ENCODE data around the gene DNTTIP2. TPM values are rescaled to one million over a fixed set of nuclear protein-coding genes. Genes with fewer than 3 reads are reported as not detected.
"Not testable (repeated sequence)": the region's sequence is repeated elsewhere in the genome, so short reads cannot be mapped to it uniquely, and the experiment has no call there.

DNTTIP2 gene
- total and polyA plus RNA-seq, 2 donors from 2014 or later: 47.3 to 48.4 TPM

- no peaks in the 10 kb centered on the region for H3K27me3 ChIP-seq (ENCODE audit: control insufficient read depth, insufficient read depth, low read length)
- DNase-seq (no peak), FAIRE-seq (no peak)
- H3K4me3 ChIP-seq (ENCODE audit: low read length in 3 of 3): no peak overlapping the region
- H3K9me3 ChIP-seq (ENCODE audit: control insufficient read depth in 2 of 3, insufficient read depth in 1 of 3, low read length in 3 of 3): no peaks in the 10 kb centered on the region
- intact Hi-C loops (cut with DNase I): no loop called here
- no peak overlapping the region for H3K9ac ChIP-seq (ENCODE audit: low read length in 3 of 3)
- TF ChIP-seq CTCF (IDR thresholded peaks at IDR 0.05; ENCODE audit: borderline replicate concordance, extremely low read depth, insufficient read depth): no peak
- no peak overlapping the region for H3K27ac ChIP-seq (ENCODE audit: low read depth in 2 of 2, low read length in 2 of 2)
- H3K36me3 ChIP-seq (ENCODE audit: control insufficient read depth in 2 of 3, insufficient read depth in 3 of 3, low read length in 3 of 3): peaks cover 17 to 51% (median 35%) of the 10 kb centered on the region in 3 donors
- H3K4me1 ChIP-seq (ENCODE audit: control insufficient read depth in 2 of 3, insufficient read depth in 2 of 3, low read depth in 1 of 3, low read length in 3 of 3): no peaks in the 10 kb centered on the region
These were observed 9.4 kb downstream of the DNTTIP2 start for GRCh38 chr1:93869653-93870052.

- FAIRE-seq; H3K4me3 ChIP-seq (ENCODE audit: low read length in 3 of 3); DNase-seq; H3K27me3 ChIP-seq (ENCODE audit: control insufficient read depth, insufficient read depth, low read length); intact Hi-C loops (cut with DNase I); H3K27ac ChIP-seq (ENCODE audit: low read depth in 2 of 2, low read length in 2 of 2); H3K9me3 ChIP-seq (ENCODE audit: control insufficient read depth in 2 of 3, insufficient read depth in 1 of 3, low read length in 3 of 3); H3K9ac ChIP-seq (ENCODE audit: low read length in 3 of 3); H3K4me1 ChIP-seq (ENCODE audit: control insufficient read depth in 2 of 3, insufficient read depth in 2 of 3, low read depth in 1 of 3, low read length in 3 of 3): not testable (repeated sequence)
- peaks cover 12 to 40% (median 24%) of the 10 kb centered on the region in 3 donors for H3K36me3 ChIP-seq (ENCODE audit: control insufficient read depth in 2 of 3, insufficient read depth in 3 of 3, low read length in 3 of 3)
These were observed 10.5 kb downstream of the DNTTIP2 start for GRCh38 chr1:93868492-93868891.

DNA sequence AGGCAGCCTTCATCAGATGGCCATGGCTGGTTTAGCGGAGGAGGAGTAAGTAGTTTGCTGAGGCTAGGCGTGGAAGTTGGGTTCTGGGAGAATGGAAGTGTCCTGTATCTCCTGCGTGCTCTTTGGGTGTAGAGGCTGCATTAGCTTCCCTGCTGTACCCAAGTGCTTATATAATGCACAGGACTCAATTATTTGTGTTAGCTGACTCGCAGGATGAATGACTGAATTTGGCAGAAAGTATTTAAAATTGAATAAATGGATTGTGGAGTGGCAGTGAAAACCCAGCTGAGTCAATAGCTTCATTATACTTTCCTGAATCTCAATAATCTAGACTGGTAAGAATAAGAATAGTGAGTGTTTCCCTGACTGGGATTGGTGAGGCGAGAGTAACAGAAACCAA lies 13.8 kb downstream of the DNTTIP2 start:
- Histone ChIP-seq H3K4me3 (ENCODE audit: low read length in 3 of 3) (no peak overlapping the region), H3K9me3 (ENCODE audit: control insufficient read depth in 2 of 3, insufficient read depth in 1 of 3, low read length in 3 of 3) (no peaks in the 10 kb centered on the region), H3K4me1 (ENCODE audit: control insufficient read depth in 2 of 3, insufficient read depth in 2 of 3, low read depth in 1 of 3, low read length in 3 of 3) (no peaks in the 10 kb centered on the region), H3K36me3 (ENCODE audit: control insufficient read depth in 2 of 3, insufficient read depth in 3 of 3, low read length in 3 of 3) (peaks cover 4 to 12% (median 7%) of the 10 kb centered on the region in 3 donors), H3K27ac (ENCODE audit: low read depth in 2 of 2, low read length in 2 of 2) (no peak overlapping the region), H3K9ac (ENCODE audit: low read length in 3 of 3) (no peak overlapping the region), H3K27me3 (ENCODE audit: control insufficient read depth, insufficient read depth, low read length) (no peaks in the 10 kb centered on the region)
- no peak for TF ChIP-seq CTCF (IDR thresholded peaks at IDR 0.05; ENCODE audit: borderline replicate concordance, extremely low read depth, insufficient read depth)
- no peak for FAIRE-seq
- no peak for DNase-seq
- intact Hi-C loops (cut with DNase I): no loop called here

- no peak for FAIRE-seq
- Histone ChIP-seq H3K27me3 (ENCODE audit: control insufficient read depth, insufficient read depth, low read length) (no peaks in the 10 kb centered on the region), H3K27ac (ENCODE audit: low read depth in 2 of 2, low read length in 2 of 2) (no peak overlapping the region), H3K4me3 (ENCODE audit: low read length in 3 of 3) (no peak overlapping the region), H3K9me3 (ENCODE audit: control insufficient read depth in 2 of 3, insufficient read depth in 1 of 3, low read length in 3 of 3) (no peaks in the 10 kb centered on the region), H3K4me1 (ENCODE audit: control insufficient read depth in 2 of 3, insufficient read depth in 2 of 3, low read depth in 1 of 3, low read length in 3 of 3) (no peaks in the 10 kb centered on the region), H3K9ac (ENCODE audit: low read length in 3 of 3) (no peak overlapping the region), H3K36me3 (ENCODE audit: control insufficient read depth in 2 of 3, insufficient read depth in 3 of 3, low read length in 3 of 3) (peaks cover 3 to 4% (median 3%) of the 10 kb centered on the region in 3 donors)
- intact Hi-C loops (cut with DNase I): no loop called here
- no peak for TF ChIP-seq CTCF (IDR thresholded peaks at IDR 0.05; ENCODE audit: borderline replicate concordance, extremely low read depth, insufficient read depth)
- DNase-seq: no peak
These were observed 14.8 kb downstream of the DNTTIP2 start for GRCh38 chr1:93864175-93864574.

GRCh38 chr1:93857653-93858052 lies 21.4 kb downstream of the DNTTIP2 start:
- intact Hi-C loops (cut with DNase I); FAIRE-seq: not testable (repeated sequence)

DNA sequence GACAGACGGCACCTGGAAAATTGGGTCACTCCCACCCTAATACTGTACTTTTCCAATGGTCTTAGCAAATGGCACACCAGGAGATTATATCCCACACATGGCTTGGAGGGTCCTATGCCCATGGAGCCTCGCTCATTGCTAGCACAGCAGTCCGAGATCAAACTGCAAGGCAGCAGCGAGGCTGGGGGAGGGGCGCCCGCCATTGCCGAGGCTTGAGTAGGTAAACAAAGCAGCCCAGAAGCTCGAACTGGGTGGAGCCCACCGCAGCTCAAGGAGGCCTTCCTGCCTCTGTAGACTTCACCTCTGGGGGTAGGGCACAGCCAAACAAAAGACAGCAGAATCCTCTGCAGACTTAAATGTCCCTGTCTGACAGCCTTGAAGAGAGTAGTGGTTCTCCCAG lies 23.0 kb downstream of the DNTTIP2 start:
- H3K9ac ChIP-seq (ENCODE audit: low read length in 3 of 3); DNase-seq; intact Hi-C loops (cut with DNase I); H3K4me3 ChIP-seq (ENCODE audit: low read length in 3 of 3); H3K4me1 ChIP-seq (ENCODE audit: control insufficient read depth in 2 of 3, insufficient read depth in 2 of 3, low read depth in 1 of 3, low read length in 3 of 3); H3K9me3 ChIP-seq (ENCODE audit: control insufficient read depth in 2 of 3, insufficient read depth in 1 of 3, low read length in 3 of 3); FAIRE-seq; H3K27me3 ChIP-seq (ENCODE audit: control insufficient read depth, insufficient read depth, low read length); H3K36me3 ChIP-seq (ENCODE audit: control insufficient read depth in 2 of 3, insufficient read depth in 3 of 3, low read length in 3 of 3); H3K27ac ChIP-seq (ENCODE audit: low read depth in 2 of 2, low read length in 2 of 2): not testable (repeated sequence)

More at GRCh38 chr1:93857653-93858052, 21.4 kb downstream of the DNTTIP2 start:
- H3K9me3 ChIP-seq (ENCODE audit: control insufficient read depth in 2 of 3, insufficient read depth in 1 of 3, low read length in 3 of 3); DNase-seq; H3K27ac ChIP-seq (ENCODE audit: low read depth in 2 of 2, low read length in 2 of 2); H3K27me3 ChIP-seq (ENCODE audit: control insufficient read depth, insufficient read depth, low read length); H3K9ac ChIP-seq (ENCODE audit: low read length in 3 of 3); H3K4me1 ChIP-seq (ENCODE audit: control insufficient read depth in 2 of 3, insufficient read depth in 2 of 3, low read depth in 1 of 3, low read length in 3 of 3); H3K36me3 ChIP-seq (ENCODE audit: control insufficient read depth in 2 of 3, insufficient read depth in 3 of 3, low read length in 3 of 3); H3K4me3 ChIP-seq (ENCODE audit: low read length in 3 of 3): not testable (repeated sequence)

All from kidney (tissue), 14 donors.